T-helper 22 cell (primary cell): ENCODE results near the gene IFITM5.

Source experiments
- DNase-seq: peaks from one replicate; pipeline ENCODE4 v3.0.0-alpha.2; 2020; ENCODE audit warnings: low read depth

IFITM5 gene

GRCh38 chr11:283405-284104, 15.8 kb downstream of the IFITM5 start:
- no peak for DNase-seq

GRCh38 chr11:282630-283360, 16.5 kb downstream of the IFITM5 start:
- DNase-seq, result no peak

GRCh38 chr11:282171-282570, 17.2 kb downstream of the IFITM5 start:
- DNase-seq, result no peak

- DNase-seq, result no peak
Observed at GRCh38 chr11:281486-282161, 17.7 kb downstream of the IFITM5 start.

GRCh38 chr11:280706-281485, 18.4 kb downstream of the IFITM5 start:
- DNase-seq, result no peak

- no peak for DNase-seq
Observed at GRCh38 chr11:279966-280705, 19.2 kb downstream of the IFITM5 start.

GRCh38 chr11:279040-279965, 20.0 kb downstream of the IFITM5 start:
- no peak for DNase-seq

- DNase-seq, result no peak
Observed at GRCh38 chr11:278001-278951, 21.1 kb downstream of the IFITM5 start, which contains the start of gene NLRP6. Gene NLRP6, plus strand, starts transcription at chr11:278407. Its CDS starts 163 bp downstream, at chr11:278570.

- DNase-seq, result no peak
Observed at GRCh38 chr11:276219-276618, 23.1 kb downstream of the IFITM5 start.

GRCh38 chr11:272931-273198, 26.5 kb downstream of the IFITM5 start:
- DNase-seq, result no peak

- no peak for DNase-seq
Observed at GRCh38 chr11:272195-272930, 27.0 kb downstream of the IFITM5 start.

- no peak for DNase-seq
Observed at GRCh38 chr11:271319-271715, 28.0 kb downstream of the IFITM5 start.

- DNase-seq, result no peak
Observed at GRCh38 chr11:270451-271318, 28.6 kb downstream of the IFITM5 start.

GRCh38 chr11:269146-269890, 30.0 kb downstream of the IFITM5 start:
- DNase-seq, result no peak

- DNase-seq, result peak; percentile 52
Observed at GRCh38 chr11:268716-269145, 30.6 kb downstream of the IFITM5 start.

GRCh38 chr11:267491-267994, 31.8 kb downstream of the IFITM5 start:
- peak; percentile 53 for DNase-seq
